GM21786 (cell line): ENCODE data around the gene CSRNP2.
"Not testable (repeated sequence)": the region's sequence is repeated elsewhere in the genome, so short reads cannot be mapped to it uniquely, and the experiment has no call there.

ENCODE experiments used
- ATAC-seq: cut with Tn5 transposase; IDR thresholded peaks from one replicate; pipeline ENCODE4 v1.9.1; 2021; ENCODE audit not compliant: unreplicated experiment

The CSRNP2 gene

GRCh38 chr12:51078346-51078745 lies 5.0 kb downstream of the CSRNP2 start:
- not testable (repeated sequence) for ATAC-seq

GRCh38 chr12:51077930-51078329 lies 5.5 kb downstream of the CSRNP2 start:
- ATAC-seq = no peak

GRCh38 chr12:51076236-51076930 lies 7.0 kb downstream of the CSRNP2 start:
- ATAC-seq = no peak

GRCh38 chr12:51075390-51075789 lies 8.0 kb downstream of the CSRNP2 start:
- no peak for ATAC-seq

GRCh38 chr12:51071663-51072062 lies 11.7 kb downstream of the CSRNP2 start:
- no peak for ATAC-seq

- no peak for ATAC-seq
Observed at GRCh38 chr12:51070004-51070403, 13.4 kb downstream of the CSRNP2 start.

- no peak for ATAC-seq
Observed at GRCh38 chr12:51067771-51068170, 15.6 kb downstream of the CSRNP2 start.

GRCh38 chr12:51067229-51067628 lies 16.2 kb downstream of the CSRNP2 start:
- ATAC-seq = no peak

- ATAC-seq = no peak
Observed at GRCh38 chr12:51065530-51065929, 17.9 kb downstream of the CSRNP2 start.

- no peak for ATAC-seq
Observed at GRCh38 chr12:51062631-51063397, 20.6 kb downstream of the CSRNP2 start.

GRCh38 chr12:51059086-51059485 lies 24.3 kb downstream of the CSRNP2 start:
- no peak for ATAC-seq

- ATAC-seq = no peak
Observed at GRCh38 chr12:51056242-51056641, 27.2 kb downstream of the CSRNP2 start.

- ATAC-seq = no peak
Observed at GRCh38 chr12:51055060-51055459, 28.3 kb downstream of the CSRNP2 start.

GRCh38 chr12:51051787-51052186 lies 31.6 kb downstream of the CSRNP2 start:
- ATAC-seq = no peak

- no peak for ATAC-seq
Observed at GRCh38 chr12:51049525-51049924, 33.9 kb downstream of the CSRNP2 start.

GRCh38 chr12:51048661-51049251 lies 34.6 kb downstream of the CSRNP2 start:
- no peak for ATAC-seq

GRCh38 chr12:51047655-51048540 lies 35.5 kb downstream of the CSRNP2 start, which contains the start of gene LETMD1:
TSS of gene LETMD1 (plus strand) at chr12:51048327. CDS start at chr12:51048357, 30 bp downstream.
- ATAC-seq = peak; percentile 95

- no peak for ATAC-seq
Observed at GRCh38 chr12:51036279-51036678, 47.1 kb downstream of the CSRNP2 start.

- no peak for ATAC-seq
Observed at GRCh38 chr12:51033457-51034089, 49.8 kb downstream of the CSRNP2 start.

- no peak for ATAC-seq
Observed at GRCh38 chr12:51033048-51033447, 50.3 kb downstream of the CSRNP2 start.

- no peak for ATAC-seq
Observed at GRCh38 chr12:51028813-51029150, 54.6 kb downstream of the CSRNP2 start.
